Tibial artery (tissue), 4 donors: Measurements from ENCODE around the gene TMC6.

Experiments
- DNase-seq, 2 donors: peaks; one replicate each; pipeline ENCODE4 v3.0.0-alpha.2; 2019
- H3K27ac ChIP-seq, 2 donors: fragments of 200-600 bp; sonication (generic) in 1 of 2; 1 replicate in 1 of 2; 2 replicates in 1 of 2; pipeline ENCODE4 v1.5.1; 2018 to 2019; ENCODE audit warnings: mild to moderate bottlenecking in 1 of 2
- H3K27me3 ChIP-seq, 2 donors: fragments of 200-600 bp; sonication (generic) in 1 of 2; one replicate each; pipeline versions ENCODE4 v1.5.1 to v1.6.0; 2016 to 2019
- H3K36me3 ChIP-seq, 3 donors: fragments of 200-600 bp; sonication (generic) in 2 of 3; one replicate each; pipeline ENCODE4 v1.5.1; 2016 to 2019; ENCODE audit warnings: mild to moderate bottlenecking in 2 of 3
- H3K4me1 ChIP-seq, 4 donors: fragments of 200-600 bp; sonication (generic) in 2 of 4; 1 replicate in 3 of 4; 2 replicates in 1 of 4; pipeline ENCODE4 v1.5.1; 2016 to 2019
- H3K4me3 ChIP-seq, 2 donors: fragments of 200-600 bp; sonication (generic) in 1 of 2; 1 replicate in 1 of 2; 2 replicates in 1 of 2; pipeline ENCODE4 v1.5.1; 2018 to 2019; ENCODE audit warnings: mild to moderate bottlenecking in 2 of 2
- H3K9me3 ChIP-seq, 3 donors: fragments of 200-600 bp; sonication (generic) in 1 of 3; one replicate each; pipeline ENCODE4 v1.5.1; 2016 to 2019
- intact Hi-C: fragments of 100-400 bp; cut with DNase I; formaldehyde crosslinking; loops from one replicate; pipeline ENCODE4 v1.15.0; 2023; ENCODE audit warnings: low total_unique reads
- TF ChIP-seq, protein P1 (sequence below), 2 experiments: fragments of 200-600 bp in 1 of 2; fragments of 450-650 bp in 1 of 2; IDR thresholded peaks; one replicate each; pipeline ENCODE4 v1.5.1; 2017 to 2019; ENCODE audit warnings: antibody characterized with exemption in 2 of 2, mild to moderate bottlenecking in 1 of 2, moderate library complexity in 1 of 2

The TMC6 gene

DNA sequence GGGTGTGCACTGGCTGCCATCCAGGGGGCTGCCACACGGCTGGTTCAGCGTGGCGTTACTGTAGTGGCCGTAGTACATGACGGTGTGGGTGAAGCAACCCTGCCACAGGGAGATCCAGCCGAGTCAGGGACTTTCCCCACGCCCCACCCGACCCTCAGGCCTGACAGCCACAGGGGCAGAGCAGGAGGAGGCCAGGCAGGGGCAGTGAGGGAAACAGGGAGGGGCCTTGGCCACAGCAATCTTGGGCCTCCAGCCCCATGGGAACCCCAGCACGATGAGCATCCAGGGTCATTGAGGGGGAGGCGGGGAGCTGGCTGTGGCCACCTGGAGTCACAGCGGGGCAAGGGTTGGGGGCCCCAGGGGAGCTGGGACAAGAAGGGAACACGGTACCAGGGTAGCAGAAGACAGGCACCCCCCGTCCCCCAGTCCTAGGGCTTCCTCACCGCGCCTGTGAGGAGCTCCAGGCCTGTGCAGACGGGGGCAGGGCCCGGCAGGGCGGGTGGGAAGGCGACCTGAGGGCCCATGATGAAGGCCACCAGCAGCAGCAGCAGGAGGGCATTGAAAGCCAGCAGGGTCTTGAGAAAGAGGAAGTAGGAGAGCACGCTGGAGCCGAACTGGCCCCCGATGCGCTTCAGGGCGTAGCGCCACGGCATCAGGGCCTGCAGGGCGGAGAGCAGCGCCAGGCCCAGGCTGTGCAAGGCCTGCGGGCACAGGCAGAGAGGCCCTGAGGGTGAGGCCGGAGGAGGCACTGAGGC, 4.3 kb downstream of the TMC6 start:
- Histone ChIP-seq H3K9me3 (no peaks in the 10 kb centered on the region), H3K4me3 (no peak overlapping the region), H3K36me3 (peaks cover 0 to 41% (median 4%) of the 10 kb centered on the region in 3 donors), H3K4me1 (peaks cover 0 to 47% (median 39%) of the 10 kb centered on the region in 4 donors), H3K27me3 (peaks cover 0 to 64% of the 10 kb centered on the region in 2 donors), H3K27ac (no peak overlapping the region)
- TF ChIP-seq, protein P1, sequence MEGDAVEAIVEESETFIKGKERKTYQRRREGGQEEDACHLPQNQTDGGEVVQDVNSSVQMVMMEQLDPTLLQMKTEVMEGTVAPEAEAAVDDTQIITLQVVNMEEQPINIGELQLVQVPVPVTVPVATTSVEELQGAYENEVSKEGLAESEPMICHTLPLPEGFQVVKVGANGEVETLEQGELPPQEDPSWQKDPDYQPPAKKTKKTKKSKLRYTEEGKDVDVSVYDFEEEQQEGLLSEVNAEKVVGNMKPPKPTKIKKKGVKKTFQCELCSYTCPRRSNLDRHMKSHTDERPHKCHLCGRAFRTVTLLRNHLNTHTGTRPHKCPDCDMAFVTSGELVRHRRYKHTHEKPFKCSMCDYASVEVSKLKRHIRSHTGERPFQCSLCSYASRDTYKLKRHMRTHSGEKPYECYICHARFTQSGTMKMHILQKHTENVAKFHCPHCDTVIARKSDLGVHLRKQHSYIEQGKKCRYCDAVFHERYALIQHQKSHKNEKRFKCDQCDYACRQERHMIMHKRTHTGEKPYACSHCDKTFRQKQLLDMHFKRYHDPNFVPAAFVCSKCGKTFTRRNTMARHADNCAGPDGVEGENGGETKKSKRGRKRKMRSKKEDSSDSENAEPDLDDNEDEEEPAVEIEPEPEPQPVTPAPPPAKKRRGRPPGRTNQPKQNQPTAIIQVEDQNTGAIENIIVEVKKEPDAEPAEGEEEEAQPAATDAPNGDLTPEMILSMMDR (IDR thresholded peaks at IDR 0.05) = no peak
- intact Hi-C loops = no loop called here
- DNase-seq = no peak

DNA sequence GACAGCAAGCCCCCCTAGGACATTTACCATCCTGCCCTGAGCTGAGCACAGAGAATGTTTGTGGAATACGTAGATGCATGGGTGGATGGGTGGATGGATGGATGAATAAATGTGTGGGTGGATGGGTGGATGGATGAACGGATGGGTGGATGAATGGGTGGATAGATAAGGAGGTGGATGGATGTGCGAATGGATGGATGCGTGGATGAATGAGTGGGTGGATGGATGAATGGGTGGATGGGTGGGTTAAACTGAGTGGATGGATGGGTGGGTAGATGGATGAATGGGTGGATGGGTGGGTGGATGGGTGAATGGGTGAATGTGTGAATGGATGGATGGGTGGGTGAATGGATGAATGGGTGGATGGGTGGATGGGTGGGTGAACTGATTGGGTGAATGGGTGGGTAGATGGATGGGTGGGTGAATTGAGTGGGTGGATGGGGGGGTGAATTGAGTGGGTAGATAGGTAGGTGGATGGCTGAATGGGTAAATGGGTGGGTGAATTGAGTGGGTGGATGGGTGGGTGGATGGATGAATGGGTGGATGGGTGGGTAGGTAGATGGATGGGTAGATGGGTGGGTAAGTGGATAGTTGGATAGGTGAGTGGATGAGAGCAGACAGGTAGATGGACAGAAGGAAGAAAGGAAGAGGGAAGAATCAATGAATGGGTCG, 5.2 kb downstream of the TMC6 start:
- peaks cover 0 to 41% (median 33%) of the 10 kb centered on the region in 4 donors for H3K4me1 ChIP-seq
- TF ChIP-seq, protein P1 (IDR thresholded peaks at IDR 0.05) = no peak
- no peak overlapping the region for H3K4me3 ChIP-seq
- no peak overlapping the region for H3K27ac ChIP-seq
- intact Hi-C loops = no loop called here
- H3K9me3 ChIP-seq = no peaks in the 10 kb centered on the region
- H3K27me3 ChIP-seq = peaks cover 0 to 61% of the 10 kb centered on the region in 2 donors
- DNase-seq = no peak
- H3K36me3 ChIP-seq = peaks cover 0 to 46% (median 4%) of the 10 kb centered on the region in 3 donors

DNA sequence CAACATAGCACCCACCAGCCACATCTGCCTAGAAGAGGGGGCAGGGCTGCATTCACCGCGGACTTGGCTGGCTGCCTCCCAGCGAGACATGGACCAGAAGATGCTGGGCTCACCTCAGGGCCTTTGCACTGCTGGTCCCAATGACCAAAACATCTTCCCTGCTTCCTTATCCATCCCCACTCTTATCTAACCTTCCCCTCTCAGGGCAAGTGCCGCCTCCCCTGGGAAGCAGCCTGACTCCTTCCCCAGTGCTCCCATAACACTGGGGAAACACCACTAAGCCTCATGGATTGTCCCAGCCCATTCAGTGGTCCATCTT, 5.7 kb downstream of the TMC6 start:
- TF ChIP-seq, protein P1 (IDR thresholded peaks at IDR 0.05) = no peak
- Histone ChIP-seq H3K36me3 (peaks cover 0 to 46% (median 4%) of the 10 kb centered on the region in 3 donors), H3K27ac (no peak overlapping the region), H3K4me3 (no peak overlapping the region), H3K9me3 (no peaks in the 10 kb centered on the region), H3K4me1 (peaks cover 0 to 36% (median 28%) of the 10 kb centered on the region in 4 donors), H3K27me3 (peaks cover 0 to 56% of the 10 kb centered on the region in 2 donors)
- intact Hi-C loops = no loop called here
- no peak for DNase-seq

GRCh38 chr17:78122216-78122930, 6.2 kb downstream of the TMC6 start:
- Histone ChIP-seq H3K27me3 (peaks cover 0 to 52% of the 10 kb centered on the region in 2 donors), H3K4me1 (peaks cover 0 to 35% (median 23%) of the 10 kb centered on the region in 4 donors), H3K27ac (no peak overlapping the region), H3K4me3 (no peak overlapping the region), H3K9me3 (no peaks in the 10 kb centered on the region), H3K36me3 (peaks cover 0 to 46% (median 4%) of the 10 kb centered on the region in 3 donors)
- TF ChIP-seq, protein P1 (IDR thresholded peaks at IDR 0.05) = no peak
- DNase-seq = no peak
- intact Hi-C loops = no loop called here

- Histone ChIP-seq H3K9me3 (no peaks in the 10 kb centered on the region), H3K36me3 (peaks cover 0 to 46% (median 4%) of the 10 kb centered on the region in 3 donors), H3K27me3 (peaks cover 0 to 50% of the 10 kb centered on the region in 2 donors), H3K4me1 (peaks cover 0 to 29% (median 18%) of the 10 kb centered on the region in 4 donors), H3K27ac (no peak overlapping the region), H3K4me3 (no peak overlapping the region)
- TF ChIP-seq, protein P1 (IDR thresholded peaks at IDR 0.05) = no peak
- intact Hi-C loops = no loop called here
- DNase-seq = no peak
These were observed 6.7 kb downstream of the TMC6 start for GRCh38 chr17:78121801-78122215.
